Right renal cortex interstitium (tissue), 3 donors: ENCODE measurements around the gene TNFSF9. TPM values are rescaled to one million over a fixed set of nuclear protein-coding genes. Genes with fewer than 3 reads are reported as not detected.
"Not testable (repeated sequence)": the region's sequence is repeated elsewhere in the genome, so short reads cannot be mapped to it uniquely, and the experiment has no call there.

Source experiments
- DNase-seq, 3 donors: peaks; one replicate each; pipeline ENCODE4 v3.0.0-alpha.2; 2013; ENCODE audit warnings: low read depth in 3 of 3, low spot score in 2 of 3
- polyA plus RNA-seq, 3 donors: library from polyadenylated mRNA; unstranded; fragments of 120-200 nt; gene quantifications; one replicate each; pipeline ENCODE4 v1.2.1, GENCODE V29; 2013; ENCODE audit not compliant: insufficient read length in 3 of 3

The TNFSF9 gene
- polyA plus RNA-seq, 3 donors = 0.14 to 0.33 TPM; not detected in 1

DNA sequence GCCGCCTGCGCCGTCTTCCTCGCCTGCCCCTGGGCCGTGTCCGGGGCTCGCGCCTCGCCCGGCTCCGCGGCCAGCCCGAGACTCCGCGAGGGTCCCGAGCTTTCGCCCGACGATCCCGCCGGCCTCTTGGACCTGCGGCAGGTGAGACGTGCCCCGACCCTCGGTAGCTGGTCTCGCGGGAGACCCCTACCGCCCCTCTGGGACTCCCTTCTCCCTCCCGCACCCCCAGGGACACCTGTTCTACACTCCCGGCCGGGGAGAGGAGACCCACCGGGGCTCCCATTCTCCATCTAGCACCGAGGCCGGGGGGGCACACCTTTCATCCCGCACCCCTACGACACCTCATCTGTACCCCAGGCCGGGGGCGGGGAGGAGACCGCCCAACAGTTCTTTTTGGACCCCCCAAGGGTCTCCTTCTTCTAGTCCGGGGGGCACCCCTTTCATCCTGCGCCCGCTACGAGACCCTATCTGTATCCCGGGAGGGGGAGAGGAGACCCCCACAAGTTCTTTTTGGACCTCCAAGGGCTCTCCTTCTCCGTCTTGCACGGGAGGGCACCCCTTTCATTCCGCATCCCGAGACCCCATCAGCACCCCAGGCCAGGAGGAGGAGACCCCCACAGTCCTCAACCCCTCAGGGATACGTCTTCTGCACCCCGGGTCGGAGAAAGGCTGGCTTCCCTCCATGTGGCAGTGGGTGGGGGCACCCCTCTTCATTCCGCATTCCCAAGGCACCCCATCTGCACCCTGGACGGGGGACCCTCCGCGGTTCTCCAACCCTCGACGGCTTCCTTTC, 533 bp downstream of the TNFSF9 start:
- no peak for DNase-seq

DNA sequence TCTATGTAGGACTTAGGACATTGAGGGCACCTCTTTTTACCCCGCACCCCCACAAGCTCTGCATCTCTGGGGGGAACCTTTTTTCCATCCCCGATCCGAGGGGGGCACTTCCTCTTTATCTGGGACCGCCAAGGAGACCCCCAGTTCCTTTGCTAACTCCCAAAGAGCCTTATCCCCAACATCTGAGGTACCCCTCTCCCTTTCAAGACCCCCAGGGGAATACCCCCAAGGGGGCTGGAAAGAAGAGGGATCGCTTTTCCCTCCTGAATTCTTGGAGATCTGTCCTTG, 1.1 kb downstream of the TNFSF9 start:
- DNase-seq = no peak

DNA sequence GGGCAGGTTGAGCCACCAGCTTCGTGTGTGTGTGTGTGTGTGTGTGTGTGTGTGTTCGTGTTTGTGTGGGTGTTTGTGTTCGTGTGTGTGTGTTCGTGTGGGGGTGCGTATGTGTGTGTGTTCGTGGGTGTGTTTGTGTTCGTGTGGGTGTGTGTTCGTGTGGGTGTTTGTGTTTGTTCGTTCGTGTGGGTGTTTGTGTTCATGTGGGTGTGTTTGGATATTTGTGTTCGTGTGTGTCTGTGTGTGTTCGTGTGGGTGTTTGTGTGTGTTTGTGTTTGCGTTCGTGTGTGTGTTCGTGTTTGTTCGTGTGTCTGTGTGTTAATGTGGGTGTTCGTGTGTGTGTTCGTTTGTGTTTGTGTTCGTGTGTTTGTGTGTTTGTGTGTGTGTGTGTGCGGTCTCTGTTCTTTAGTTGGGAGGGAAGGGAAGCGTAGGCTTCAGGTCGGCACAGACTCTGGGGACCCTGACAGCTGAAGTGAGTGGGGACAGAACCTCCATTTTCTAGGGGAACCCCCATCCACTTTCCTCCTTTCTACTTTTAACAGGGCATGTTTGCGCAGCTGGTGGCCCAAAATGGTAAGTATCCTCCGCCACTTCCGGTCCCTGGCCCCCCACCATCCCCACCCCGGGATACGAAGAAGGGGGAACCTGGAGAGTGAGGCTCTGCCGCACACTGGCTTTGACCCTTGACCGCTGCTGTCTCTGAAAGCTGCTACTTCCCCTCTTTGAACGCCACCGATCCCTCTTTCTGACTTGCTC, 1.6 kb downstream of the TNFSF9 start:
- no peak for DNase-seq

DNA sequence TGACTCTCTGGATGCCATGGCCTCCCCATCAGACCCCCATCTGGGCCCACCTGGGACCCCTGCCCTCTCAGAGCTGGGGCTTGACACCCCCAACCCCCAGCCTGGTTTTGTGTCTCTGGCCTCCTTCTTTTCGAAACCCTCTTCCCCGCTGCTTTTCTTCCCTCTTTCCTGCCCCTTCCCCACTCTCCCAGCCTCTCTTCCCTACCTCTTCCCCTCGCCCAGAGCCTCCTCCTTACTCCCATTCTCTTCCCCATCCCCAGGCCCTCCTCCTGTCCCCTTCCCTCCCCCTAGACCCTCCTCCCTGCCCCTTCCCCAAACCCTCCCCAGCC, 2.1 kb downstream of the TNFSF9 start:
- DNase-seq = no peak

DNA sequence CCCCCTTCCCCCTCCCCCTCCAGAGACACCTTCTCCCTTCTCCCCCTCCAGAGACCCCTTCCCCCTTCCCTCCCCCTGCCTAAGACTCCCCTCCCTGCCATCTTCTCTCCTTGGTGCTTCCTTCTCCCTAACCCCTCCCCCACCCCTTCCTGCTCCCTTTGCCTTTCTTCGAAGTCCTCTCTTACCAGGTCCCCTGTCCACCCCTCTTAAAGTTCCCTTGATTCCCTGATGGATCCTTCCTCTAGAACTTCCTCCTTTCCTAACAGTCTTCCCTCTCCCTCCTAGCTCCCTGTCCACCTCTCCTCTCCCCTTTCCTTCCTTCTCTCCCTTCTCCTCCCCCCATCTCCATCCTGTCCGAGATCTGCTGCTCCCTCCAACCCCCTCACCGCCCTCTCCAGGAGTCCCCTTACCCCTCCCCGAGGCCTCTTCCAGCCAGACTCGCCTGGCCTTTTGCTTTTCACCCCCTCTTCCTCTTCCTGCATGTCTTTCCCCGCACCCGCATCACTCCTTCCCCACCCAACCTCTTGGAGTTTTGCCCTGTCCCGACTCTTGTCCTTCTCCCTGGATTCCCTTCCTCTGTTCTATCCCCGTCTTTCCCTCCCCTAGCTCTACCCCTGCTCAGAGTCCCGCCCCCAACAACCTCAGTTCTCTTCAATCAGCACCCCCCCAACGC, 3.1 kb downstream of the TNFSF9 start:
- DNase-seq = no peak

DNA sequence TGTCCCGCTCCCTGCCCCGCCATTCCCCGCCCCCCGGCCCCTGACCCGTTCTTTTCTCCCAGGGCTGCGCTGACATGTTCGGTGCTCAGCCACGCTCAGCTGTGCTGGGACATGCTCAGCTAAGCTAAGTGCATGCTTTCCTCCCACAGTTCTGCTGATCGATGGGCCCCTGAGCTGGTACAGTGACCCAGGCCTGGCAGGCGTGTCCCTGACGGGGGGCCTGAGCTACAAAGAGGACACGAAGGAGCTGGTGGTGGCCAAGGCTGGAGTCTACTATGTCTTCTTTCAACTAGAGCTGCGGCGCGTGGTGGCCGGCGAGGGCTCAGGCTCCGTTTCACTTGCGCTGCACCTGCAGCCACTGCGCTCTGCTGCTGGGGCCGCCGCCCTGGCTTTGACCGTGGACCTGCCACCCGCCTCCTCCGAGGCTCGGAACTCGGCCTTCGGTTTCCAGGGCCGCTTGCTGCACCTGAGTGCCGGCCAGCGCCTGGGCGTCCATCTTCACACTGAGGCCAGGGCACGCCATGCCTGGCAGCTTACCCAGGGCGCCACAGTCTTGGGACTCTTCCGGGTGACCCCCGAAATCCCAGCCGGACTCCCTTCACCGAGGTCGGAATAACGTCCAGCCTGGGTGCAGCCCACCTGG, 3.7 kb downstream of the TNFSF9 start:
- no peak for DNase-seq

DNA sequence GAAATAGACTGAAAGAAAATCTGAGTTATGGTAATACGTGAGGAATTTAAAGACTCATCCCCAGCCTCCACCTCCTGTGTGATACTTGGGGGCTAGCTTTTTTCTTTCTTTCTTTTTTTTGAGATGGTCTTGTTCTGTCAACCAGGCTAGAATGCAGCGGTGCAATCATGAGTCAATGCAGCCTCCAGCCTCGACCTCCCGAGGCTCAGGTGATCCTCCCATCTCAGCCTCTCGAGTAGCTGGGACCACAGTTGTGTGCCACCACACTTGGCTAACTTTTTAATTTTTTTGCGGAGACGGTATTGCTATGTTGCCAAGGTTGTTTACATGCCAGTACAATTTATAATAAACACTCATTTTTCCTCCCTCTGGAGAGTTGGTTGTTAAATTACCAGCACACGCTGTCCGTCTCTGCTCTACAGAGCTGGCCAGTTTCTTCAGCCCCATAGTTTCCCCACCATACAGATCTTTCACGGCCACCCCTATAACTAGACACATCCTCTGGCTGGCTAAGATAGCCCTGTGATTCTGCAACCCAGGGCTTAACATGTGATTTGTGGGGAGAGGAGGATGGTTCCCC, 4.8 kb downstream of the TNFSF9 start:
- no peak for DNase-seq

DNA sequence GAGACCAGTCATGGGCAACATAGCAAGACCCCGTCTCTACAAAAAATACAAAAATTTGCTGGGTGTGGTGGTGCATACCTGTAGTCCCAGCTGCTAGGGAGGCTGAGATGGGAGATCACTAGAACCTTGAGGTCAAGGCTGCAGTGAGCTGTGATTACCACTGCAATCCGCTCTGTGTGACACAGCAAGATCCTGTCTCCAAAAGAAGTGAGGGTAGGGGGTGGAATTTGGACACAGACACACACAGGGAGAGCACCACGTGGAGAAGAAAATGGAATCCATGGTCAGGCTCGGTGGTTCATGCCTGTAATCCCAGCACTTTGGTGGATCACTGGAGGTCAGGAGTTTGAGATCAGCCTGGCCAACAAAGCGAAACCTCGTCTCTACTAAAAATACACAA, 8.7 kb downstream of the TNFSF9 start:
- no peak for DNase-seq

DNA sequence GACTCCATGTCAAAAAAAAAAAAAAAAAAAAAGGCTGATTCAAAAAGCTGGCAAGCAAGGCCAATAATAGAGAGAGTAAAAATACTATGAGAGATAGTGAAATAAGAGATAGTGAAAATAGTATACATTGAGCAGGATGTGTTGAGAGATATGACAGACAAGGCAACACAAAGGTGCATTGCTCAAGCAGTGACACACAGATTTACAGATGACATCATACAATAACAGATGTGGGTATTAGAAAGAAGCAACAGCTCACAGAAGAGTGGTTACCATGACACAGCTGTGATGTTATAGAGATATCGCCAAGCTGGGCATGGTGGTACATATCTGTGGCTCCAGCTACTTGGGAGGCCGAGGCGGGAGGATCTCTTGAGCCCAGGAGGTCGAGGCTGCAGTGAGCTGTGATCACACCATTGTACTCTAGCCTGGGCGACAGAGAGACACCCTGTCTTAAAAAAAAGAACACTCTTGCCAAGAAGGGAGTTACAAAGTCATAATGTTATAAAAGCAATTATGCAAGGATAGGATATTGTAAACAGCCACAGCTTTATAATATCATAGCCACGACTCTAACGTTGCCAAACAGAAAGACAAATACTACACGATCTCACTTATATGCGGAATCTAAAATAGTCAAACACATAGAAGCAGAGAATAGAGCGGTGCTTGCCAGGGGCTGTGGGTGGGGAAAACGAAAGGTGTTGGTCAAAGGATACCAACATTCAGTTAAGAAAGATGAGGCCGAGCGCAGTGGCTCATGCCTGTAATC, 10.3 kb downstream of the TNFSF9 start:
- no peak for DNase-seq

DNA sequence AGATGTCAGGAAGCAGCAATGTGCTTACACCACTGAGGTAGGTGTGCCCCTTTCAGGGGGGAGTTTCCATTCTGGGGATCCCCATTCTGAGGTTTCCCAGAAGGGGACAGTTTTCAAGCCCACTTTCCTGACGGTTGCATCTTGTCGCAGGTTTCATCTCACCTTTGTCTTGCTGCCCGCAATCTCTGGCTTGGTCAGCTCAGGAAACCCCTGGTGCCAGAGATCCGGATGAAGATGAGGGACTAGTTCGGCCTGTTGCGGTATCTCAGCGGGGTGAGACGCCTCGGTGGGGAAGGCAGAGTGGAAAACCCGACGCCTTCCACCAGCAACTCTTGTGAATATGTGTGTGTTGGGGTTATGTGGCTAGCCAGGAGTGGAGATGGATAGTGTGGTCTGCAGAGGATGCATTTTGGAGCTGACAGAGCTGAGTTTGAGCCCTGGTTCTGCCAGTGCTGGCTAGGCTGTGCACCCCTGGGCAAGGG, 13.1 kb downstream of the TNFSF9 start:
- no peak for DNase-seq

DNA sequence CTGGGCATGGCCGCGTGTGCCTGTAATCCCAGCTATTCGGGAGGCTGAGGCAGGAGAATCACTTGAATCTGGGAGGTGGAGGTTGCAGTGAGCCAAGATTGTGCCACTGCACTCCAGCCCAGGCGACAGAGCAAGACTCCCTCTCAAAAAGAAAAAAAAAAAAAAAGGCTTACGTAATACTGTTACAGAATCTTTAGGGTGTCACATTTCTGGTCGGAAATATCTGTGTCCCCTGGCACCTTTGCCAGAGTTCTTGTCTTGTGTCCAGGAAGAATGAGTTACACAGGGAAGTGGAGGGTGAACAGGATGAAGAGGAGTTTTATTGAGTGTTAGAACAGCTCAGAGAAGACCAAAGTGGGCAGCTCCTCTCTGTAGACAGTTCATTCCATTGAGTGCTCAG, 19.9 kb downstream of the TNFSF9 start:
- not testable (repeated sequence) for DNase-seq

DNA sequence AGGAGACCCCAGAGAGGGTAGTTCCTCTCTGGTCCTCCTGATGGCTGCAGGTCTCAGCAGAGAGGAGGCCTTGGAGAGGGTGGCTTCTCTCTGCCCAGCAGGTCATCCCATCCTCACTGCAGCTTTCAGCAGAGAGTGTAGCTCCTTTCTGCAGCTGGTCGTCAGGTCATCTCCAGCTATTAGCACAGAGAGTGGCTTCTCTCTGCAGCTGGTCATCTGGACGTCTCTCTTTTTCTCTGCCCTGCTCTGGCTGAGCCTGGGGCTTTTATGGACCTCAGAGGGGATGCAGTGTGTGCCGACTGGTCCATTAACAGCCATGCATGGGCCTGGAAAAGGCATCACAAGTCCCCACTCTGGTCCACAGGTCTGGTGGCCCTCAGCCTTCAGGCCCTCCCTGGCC, 20.3 kb downstream of the TNFSF9 start:
- no peak for DNase-seq

DNA sequence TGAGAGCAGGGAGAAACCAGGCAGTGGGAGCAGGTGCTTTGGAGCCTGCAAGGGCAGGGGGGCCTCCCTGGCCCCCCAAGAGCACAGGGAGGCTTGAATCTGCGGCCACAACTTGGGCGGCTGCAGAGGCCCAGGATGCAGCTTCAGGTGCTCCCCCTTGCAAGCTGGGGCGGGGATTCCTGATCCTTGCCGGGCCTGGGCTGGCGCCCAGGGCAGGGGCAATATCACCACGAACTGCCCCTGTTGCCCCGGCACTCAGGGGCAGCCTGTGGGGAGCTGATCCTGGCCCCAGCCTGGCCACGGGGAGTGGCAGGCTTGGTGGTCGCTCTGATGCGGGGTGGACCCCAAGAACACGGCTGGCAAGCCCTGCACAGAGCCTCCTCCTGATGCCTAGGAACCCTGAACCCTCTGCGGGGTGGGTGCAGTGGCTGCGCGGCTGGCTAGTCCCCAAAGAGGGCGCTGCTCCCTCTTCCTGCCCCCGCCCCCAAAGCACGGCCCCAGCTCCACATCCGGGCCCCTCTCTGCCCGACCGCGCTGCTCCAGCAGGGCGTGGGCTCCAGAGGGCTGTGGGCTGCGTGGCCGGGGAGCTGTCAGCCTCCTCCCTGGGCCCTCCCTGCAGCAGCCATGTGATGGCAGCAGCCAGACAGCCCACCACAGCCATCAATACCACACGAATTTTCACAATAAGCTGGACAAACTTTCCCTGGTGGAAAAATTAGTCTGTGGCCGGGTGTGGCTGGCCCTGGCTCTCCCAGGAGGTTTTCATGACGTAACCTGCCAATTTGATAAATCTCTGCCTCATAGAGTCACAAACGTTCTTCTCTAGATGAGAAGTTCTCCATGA, 21.0 kb downstream of the TNFSF9 start:
- DNase-seq = no peak

DNA sequence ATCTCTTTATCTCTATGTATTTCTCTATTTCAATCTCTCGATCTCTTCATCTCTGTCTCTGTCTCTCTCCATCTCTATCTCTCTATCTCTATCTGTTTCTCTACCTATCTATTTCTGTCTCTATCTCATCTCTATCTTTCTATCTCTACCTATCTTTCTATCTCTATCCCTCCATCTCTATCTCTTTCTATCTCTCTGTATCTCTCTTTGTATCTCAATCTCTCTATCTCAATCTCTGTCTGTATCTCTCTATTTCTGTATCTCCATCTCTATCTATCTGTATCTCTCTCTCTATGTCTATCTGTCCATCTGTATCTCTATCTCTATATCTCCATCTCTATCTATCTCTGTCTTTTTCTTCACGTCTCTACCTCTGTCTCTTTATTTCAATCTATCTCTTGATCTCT, 25.2 kb downstream of the TNFSF9 start:
- DNase-seq = no peak

DNA sequence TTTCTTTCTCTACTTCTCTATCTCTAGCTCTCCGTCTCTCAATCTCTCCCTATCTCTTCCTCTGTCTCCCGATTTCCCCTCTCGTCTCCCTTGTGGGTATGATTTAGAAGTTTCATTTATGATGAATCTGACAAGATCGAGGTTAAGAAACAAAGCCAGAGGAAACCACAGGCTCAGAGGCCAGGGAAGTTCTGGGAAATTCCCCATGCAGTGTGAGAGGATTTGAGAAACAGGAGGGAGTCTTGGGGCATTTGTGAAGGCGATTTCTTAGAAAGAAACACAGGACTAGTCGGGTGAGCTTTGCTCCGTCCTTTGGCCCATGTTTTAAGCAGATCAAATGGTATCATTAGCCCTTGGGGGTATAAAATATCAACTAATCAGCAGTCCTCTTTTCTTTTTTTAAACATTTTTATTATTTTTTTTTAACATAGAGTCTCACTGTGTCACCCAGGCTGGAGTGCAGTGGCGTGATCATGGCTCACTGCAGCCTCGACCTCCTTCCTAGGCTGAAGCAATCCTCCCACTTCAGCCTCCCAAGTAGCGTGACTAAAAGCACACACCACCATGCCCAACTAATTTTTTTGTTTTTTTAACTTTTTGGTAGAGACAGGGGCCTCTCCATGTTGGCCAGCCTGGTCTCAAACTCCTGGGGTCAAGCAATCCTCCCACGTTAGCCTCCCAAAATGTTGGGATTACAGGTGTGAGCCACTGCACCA, 25.8 kb downstream of the TNFSF9 start:
- DNase-seq = no peak

DNA sequence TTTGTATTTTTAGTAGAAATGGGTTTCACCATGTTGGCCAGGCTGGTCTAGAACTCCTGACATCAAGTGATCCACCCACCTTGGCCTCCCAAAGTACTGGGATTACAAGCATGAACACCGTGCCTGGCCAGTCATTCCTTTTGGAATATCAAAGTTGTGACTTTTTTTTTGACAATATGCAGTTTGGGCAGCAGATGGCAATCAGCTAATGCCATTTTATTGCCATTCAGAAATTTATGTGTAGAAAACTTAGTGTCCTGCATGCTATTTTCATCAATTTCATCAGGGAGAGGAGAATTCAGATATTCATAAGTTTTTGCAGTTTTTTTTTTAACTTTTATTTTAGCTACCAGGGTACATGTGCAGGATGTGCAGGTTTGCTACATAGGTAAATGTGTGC, 31.6 kb downstream of the TNFSF9 start:
- DNase-seq = not testable (repeated sequence)

DNA sequence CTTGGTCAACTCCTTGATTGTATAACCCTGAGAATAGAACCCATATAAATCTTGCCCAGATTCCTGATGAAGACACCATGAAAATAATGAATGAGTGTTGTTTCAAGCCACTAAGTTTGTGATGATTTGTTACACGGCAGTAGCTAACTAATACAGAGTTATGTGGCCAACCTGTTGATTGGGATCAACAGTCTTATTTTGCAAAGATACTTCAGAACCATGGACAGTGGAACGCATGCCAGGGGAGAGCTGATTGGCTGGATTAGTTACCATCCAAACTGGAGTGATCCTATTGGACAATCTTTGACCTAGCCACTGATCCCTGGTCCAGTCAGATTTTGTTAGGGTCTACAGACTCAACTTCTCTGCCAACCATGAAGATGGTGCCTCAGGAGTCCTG, 33.6 kb downstream of the TNFSF9 start:
- no peak for DNase-seq

DNA sequence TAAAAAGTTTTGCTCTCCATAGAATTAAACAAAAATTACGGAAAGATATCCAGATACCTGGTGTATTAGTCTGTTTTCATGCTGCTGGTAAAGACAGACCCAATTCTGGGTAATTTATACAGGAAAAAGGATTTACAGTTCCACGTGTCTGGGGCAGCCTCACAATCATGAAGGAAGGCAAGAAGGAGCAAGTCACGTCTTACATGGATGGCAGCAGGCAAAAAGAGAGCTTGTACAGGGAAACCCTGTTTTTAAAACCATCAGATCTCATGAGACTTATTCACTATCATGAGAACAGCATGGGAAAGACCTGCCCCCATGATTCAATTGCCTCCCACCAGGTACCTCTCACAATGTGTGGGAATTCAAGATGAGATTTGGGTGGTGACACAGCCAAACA, 35.9 kb downstream of the TNFSF9 start:
- DNase-seq = not testable (repeated sequence)
